Right lung (tissue), 5 donors: ENCODE data around the gene FHL1. TPM values are rescaled to one million over a fixed set of nuclear protein-coding genes. Genes with fewer than 3 reads are reported as not detected.
A peak's percentile ranks its signal among the peaks of the same experiment; 100 is the strongest.
"Not testable (repeated sequence)": the region's sequence is repeated elsewhere in the genome, so short reads cannot be mapped to it uniquely, and the experiment has no call there.

ENCODE experiments used
- DNase-seq, 2 donors: peaks; one replicate each; pipeline ENCODE4 v3.0.0-alpha.2; 2013
- polyA plus RNA-seq, 5 donors: library from polyadenylated mRNA; unstranded; fragments of 120-200 nt; gene quantifications; one replicate each; pipeline versions ENCODE4 v1.2.1 to v1.2.3, GENCODE V29; 2013; ENCODE audit warnings: inconsistent platforms in 1 of 5, low replicate concordance in 1 of 5; ENCODE audit not compliant: insufficient read length in 5 of 5, insufficient read depth in 1 of 5

The FHL1 gene
- polyA plus RNA-seq, 5 donors, result 253 to 309 (median 268) TPM

DNA sequence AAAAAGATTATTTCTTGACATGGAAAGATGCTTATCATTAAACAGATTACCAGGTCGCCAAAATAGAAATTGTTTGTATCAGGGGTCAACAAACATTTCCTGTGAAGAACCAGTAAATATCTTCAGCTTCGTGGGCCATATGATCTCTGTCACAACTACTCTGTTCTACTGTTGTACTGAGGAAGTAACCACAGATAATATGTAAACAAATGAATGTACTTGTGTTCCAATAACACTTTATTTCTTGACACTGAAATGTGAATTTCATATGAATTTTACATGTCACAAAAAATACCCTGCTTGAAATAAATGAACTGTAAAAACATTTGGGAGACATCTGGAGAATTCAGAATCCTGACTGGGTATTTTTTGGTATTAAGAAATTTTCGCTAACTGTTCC, 4.7 kb upstream of the FHL1 start:
- peak; percentile 61 to 65 for DNase-seq

DNA sequence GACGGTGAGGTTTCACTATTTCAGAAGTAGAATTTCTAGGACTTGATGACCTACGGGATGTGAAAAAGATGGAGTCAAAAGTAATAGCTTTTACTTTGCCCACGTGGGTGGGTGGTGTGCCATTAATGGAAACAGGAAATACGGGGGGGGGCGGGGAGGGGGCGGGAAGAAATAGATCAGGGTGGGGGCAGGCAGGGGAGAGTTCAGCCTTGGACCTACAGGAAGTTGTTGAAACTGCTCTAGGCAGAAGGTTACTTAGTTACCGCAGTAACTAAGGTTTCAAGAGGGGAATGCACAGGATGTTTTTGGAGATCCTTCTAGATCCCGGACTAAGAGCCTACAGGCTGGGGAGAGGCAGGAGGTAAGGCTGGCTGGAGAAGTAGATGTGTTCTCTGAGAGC, 3.6 kb upstream of the FHL1 start:
- no peak for DNase-seq

DNA sequence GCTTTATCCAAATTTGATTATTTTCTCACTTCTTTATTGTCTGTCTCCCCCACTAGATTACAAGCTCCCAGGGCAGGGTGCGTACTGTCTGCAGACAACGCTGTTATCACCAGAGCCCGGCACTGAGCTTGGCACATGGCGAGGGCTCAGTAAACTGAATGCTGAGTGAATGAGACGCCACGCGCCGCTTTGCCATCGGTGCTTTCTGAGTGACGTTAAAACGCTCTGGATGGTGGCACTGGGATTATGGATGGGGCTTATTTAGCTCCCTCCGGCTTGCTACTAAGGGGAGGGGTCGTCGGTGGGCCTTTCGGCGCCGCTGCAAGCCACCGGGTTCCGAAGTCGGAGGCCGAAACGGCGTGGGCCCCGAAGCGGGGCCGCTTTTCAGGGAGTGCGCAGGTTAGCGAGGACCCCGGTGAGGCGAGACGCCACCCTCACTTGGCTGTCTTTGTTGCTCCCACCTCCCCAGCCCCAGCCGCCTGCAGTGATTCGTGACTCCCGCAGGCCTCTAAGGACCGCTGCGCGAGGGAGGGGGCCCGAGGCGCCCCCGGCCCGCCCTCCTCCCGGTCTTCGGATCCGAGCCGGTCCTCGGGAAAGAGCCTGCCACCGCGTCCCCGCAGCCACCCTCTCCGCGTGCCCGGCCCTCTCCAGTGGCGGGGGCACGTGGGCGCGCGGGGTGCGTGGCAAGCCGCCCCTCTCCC, 569 bp upstream of the FHL1 start:
- DNase-seq, result no peak

DNA sequence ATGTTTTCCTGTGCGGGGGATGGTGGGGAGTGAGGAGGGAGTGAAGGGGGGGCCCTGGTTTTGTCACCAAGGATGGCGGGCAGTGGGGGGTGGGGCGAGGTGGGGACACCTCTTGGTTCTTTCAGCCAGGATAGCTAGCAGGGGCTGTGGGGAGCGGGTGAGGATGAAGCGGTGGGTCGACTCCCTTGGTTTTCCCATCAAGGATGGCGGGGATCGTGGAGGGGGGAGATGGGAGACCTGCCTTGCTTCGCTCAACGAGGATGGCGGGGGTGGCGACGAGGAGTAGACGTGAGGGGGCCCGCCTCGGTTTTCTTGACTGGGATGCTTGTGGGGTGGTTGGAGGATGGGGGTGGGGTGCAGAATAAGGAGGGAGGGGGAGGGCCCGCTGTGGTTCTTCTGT, 643 bp downstream of the FHL1 start:
- DNase-seq, result no peak

DNA sequence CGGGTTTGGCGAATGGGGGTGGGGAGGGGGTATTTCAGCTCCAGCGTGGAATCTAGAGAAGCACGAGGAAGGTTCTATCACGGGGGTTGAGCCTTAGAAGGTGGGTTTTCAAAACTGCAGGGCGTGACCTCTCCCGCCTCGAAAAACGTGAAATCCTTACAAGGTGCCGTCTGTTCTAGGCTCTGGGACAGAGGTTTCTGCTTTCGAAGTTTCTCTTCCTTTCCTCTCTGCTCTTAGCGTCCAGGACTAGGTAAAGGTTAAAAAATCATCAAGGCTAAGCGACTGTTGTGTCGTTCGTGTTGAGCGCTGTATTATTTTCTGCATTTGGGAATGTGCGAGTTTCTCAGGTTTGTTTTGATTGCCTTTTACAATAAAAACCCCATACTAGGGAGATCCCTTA, 1.1 kb downstream of the FHL1 start:
- no peak for DNase-seq

DNA sequence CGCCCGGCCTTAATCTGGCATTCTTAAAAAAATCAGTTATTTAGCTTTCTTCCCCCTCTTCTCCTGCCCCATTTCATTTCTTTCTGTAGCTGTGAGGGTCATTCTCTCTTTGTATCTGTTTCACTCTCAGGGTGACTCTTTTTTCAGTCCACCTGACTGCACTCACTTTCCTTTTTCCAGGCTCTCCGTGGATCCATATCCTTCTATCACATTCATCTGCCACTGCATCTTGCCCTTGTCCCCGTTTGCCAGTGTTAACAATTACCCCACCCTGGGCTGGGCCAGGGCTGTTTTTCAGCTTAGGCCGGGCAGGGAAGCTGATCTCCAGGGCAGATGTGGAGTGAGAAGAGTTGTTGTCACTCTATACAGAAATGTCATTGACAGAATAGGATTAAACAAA, 7.7 kb downstream of the FHL1 start:
- DNase-seq, result no peak

DNA sequence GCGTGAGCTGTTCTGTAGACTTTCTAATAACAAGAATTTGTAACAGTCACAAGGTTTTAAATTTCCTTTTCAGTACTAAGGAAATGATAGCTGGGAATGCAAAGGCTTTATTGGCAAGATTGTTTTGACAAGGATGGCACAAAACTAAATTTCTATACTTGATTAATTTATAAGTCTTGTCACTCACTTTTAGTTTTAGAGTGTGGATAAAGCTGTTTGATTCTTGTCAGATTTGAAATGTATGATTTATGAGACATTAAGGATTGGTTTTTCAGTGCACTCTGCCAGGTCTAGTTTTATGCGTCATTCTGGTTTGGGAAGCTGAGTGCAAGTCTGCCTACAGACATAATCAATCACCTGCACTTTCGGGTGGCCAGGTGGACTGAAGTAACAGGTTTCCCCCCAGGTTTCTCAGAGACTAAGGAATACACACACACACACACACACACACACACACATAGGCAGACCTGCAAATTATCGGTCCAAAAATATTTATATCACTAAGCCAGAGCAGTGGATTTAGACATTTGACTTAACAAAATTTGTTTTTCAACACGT, 9.3 kb downstream of the FHL1 start:
- DNase-seq, result no peak

DNA sequence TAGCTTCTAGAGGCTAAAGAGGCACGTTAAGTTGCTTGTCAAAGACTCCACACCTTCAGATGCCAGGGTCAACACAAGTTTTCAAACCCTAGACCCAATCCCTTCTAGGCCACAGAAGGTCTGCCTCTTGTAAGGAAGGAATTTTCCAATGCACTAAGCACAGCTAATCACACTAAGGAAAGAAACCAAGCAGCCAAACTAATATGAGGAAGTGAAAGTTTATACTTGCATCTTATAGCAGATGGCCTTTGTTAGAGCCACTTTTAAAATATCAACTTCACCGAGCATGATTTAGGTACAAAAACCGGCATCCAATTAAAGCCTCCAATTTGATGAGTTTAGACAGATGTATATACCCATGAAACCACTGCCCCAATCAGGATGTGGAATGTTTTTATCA, 9.9 kb downstream of the FHL1 start:
- DNase-seq, result no peak

DNA sequence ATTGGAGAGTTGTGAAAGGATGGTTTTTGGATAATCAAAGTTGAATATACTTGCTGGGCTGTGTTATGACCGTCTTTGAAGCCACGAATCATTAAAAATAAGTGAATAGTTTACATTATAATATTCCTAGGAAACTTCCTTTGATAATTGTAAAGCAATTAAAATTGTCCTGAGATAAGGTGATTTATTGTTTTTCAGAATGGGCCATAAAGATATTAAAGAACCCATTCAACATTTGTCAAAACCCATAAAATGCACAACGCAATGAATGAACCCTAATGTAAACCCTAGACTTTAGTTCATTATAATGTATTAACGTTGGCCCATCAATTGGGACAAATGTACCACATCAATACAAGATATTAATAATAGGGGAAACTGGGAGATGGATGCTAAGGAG, 11.4 kb downstream of the FHL1 start:
- DNase-seq, result no peak

DNA sequence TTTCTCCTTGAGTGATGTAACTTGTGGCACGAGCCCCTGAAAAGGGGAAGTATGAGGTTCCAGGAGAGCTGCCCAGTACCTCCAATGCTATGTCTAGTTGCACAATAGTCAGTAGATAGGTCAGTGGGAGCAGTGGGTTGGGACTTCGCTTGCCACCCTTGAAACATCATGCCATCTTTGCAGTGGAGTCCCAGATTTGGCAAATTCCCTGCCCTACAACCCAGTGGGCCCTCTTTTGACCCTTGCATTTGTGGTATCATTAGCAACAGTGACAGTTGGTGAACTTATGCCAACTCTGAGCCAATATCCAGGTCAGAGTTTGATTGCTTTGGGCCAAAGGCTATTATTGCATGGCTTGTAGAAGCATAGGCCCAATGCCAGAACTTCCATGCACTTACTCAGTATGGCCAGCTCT, 12.3 kb downstream of the FHL1 start:
- no peak for DNase-seq

DNA sequence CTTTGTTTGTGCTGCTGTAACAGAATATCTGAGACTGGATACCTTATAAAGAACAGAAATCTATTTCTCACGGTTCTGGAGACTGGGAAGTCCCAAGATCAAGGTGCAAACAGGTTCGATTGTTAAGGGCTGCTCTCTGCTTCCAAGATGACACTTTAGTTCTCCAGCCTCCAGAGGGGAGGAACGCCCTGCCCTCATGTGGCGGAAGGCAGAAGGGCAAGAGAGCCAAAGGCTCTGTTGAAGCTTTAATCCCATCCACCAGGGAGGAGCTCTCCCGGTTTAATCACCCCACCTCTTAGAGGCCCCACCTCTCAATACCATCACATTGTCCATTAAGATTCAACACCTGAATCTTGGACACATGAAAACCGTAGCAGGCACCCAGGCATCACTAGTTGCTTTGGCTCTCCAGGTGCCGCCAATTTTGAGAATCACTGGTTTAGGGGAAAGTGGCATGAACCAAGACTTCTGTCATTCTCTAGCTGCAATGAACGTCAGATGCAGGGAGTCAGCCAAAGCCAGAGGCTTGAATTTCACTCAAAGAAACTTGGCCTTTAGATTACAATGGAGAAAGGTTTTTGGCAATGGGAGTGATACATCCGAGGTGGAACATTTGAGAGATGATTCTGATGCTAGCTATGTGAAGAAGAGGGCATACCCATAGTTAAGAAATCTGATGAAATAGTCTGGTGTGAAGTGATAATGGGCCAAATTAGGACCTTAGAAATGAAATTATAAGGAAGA, 15.7 kb downstream of the FHL1 start:
- DNase-seq, result no peak

DNA sequence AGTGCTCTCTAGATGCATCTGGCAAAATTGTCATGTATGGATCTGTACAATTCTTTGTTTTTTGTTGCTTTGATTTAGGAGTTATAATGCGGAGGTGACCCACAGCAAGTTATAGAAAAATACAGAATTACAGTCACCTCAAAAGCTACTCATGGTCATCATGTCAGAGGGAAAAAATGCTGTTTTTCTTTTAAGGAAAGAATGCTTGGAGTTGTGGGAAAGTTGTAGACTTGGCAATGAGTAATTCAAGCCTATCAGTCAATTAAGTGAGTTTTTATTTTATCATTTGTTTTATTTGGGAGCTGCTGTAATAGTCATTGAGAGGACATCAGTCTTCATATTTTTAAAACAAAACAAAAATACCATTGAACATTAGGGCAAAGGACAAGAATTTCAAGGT, 16.4 kb downstream of the FHL1 start:
- no peak for DNase-seq

DNA sequence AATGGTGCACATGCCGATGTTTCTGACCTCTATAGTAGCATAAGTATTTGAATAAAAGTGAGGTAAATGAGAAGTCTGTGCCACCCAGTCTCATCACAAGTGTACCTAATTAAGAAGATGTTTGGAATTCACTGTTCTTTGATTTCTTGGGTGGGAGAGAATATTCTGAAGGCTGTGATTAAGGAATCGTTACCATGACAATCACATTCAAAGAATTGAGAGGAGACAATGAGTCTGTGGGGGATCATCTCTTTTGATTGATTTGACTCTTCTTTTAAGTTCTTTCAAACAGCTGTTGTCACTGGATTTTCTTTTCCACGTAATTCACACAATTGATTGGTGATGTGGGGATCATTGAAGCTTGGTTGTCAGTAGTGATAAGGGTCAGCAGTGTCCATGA, 18.1 kb downstream of the FHL1 start:
- no peak for DNase-seq

DNA sequence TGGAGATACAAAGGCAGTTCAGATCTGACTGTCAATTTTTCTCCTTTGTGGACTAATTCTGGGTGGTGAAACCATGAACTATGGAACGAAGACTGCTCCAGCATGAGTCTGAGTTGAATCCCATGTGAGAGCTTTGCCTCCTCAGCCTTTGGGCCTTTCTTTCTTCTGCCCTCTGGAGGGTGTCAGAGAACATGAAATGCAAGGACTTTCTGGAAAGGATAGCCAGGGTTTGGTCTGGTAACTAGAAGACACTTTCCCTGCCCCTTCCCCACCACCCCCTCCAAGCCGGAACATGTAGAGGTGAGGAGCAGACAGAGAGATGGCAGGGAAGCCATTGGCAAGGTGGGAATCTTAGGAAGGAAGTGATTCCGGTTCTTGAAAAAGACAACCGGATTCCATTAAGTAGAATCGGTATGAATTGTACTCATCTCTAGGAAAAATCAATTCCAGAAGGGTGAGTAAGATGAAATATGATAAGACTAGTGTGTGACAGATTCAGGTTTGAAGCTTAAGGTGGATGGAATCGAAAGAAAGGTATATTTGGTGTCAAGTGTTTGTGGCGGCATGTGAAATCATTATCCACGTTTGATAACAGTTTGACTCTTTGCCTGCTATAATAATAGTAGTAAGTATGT, 19.0 kb downstream of the FHL1 start:
- DNase-seq, result no peak

DNA sequence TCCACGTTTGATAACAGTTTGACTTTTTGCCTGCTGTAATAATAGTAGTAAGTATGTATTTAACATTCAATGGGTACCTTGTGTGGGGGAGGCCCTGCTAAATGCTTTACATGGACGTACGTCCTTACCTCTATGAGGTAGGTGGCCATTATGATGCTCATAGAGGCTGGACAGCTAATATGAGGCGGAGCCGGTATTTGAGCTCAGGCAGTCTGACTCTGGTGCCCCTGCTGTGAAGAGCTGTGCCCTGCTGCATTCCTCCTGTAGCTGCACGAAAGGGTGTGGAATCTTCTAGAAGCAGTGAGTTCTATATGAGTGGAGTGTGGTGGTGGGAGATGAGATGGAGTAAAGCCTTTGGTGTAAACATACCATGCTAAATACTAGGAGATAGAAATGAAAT, 20.7 kb downstream of the FHL1 start:
- not testable (repeated sequence) for DNase-seq

DNA sequence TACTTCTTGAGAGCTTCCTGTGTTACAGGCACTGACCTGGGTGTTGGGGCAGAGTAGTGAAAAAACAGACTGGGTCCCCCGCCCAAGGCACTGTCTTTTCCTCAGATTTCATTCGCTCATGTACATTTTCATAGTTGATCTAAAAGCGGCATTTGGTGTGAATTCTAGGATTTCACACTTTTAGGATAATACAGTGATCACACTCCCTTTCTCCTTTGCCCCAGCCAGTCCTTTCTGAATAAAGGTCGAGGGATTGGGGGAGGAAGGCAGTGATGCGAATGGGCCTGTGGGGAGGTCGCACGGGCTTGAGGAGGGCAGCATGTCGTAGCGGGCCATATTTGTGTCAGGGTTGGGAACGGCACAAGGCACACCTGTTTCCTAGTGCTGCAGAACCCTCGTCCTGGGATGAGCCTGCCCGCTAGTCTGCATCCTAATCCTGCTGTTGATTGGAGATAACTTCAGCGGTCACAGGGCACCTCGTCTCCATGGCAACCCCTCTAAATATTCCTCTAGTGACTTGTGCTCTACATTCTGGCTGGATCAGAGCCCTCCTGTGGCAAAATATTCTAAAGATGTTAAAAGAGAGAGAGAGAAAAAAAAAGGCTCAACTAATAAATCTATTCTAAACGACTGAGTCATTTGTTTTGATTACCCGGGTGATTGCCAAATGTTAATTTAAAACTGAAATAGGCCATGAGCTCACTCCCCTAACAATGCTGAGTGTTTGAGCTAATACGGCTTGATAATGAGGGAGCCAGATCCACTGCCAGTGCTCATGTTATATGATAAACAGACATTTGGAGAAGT, 21.8 kb downstream of the FHL1 start:
- peak; percentile 75 to 85 for DNase-seq

DNA sequence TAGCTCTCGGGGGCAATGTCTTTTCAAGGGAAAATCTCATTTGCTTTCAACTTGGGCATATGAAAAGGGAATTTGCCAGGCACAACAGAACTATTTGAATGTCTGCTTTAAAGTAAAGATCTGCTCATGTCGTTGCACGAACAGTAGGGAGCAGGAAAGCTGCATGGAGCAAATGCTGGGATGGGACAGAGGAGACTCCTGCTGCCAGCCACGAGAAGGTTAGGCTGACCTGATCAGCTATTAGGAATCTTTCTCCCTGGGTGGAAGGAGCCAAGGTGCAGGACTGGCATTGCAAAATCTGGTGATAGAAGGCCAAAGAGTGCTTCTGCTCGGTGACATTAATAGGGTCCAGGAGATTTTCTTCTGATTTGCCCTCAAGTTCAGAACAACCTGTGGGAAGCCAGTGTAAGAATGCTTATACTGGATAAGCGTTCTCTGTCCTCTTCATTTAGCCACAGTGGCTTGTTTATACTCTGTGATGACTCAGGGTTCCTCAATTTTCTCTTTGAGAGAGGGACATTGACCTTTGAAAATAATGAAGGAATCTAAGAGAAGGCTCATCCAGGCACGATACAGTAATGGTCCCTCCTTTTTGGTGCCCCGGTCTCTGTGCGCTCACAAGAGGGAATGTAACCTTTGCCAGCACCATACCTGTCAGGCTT, 22.9 kb downstream of the FHL1 start:
- DNase-seq, result no peak

DNA sequence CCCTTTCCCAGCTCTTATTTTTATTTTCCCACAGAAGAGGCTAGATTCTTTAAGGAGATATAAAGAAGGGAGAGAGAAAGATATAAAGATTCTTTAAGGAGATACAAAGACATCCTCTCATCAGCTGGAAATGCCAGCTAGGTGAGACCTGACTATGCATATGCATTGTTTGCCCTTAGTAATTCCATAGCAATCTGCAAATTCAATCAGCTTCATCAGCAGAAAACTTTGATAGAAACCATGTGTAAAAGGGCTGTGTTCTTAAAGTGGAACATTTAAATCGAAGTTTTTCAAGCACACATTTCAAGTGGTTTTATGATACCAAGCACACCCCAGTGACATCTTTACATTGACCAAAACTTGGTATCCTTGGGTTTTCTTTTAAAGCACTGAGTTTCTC, 24.1 kb downstream of the FHL1 start:
- DNase-seq, result no peak

DNA sequence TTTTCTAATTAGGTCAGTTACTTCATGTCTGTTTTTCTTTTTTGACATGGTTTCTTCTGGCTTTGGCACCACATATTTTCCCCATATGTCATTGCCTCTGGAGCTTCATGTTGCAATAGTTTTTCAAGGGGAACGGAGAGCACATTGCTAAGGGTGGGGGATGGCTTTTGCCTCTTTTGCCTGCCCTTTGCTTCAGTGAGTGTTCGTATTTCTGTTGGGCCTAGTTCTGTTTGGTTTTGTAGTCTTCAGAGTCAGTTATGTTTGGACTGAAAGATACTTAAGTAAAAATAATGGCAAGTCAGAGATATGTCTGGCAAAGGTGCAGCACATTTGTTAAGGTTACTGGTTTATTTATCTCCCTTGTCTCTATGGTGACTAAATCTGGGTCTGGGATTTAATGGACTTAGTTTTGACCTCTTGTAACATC, 29.1 kb downstream of the FHL1 start:
- DNase-seq, result peak; percentile 50 to 64

DNA sequence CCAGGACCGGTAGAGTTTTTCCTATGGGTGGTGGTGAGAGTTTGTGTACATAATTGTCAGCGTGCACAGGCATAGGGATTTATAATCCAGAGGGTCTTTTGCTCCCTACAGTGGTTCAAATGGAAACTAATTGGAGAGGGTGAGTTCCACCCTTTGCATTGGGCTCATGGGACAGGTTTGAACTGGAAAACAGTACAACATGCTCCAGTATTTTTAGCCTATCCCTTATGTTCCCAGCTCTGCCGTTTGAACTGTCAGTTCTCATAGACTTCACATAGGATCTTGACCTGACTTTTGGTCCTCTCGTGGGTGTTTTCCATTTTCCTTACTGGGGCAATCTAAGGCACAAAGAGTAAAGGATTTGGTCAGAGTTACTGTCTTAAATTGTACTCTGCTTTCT, 31.8 kb downstream of the FHL1 start:
- DNase-seq, result no peak

DNA sequence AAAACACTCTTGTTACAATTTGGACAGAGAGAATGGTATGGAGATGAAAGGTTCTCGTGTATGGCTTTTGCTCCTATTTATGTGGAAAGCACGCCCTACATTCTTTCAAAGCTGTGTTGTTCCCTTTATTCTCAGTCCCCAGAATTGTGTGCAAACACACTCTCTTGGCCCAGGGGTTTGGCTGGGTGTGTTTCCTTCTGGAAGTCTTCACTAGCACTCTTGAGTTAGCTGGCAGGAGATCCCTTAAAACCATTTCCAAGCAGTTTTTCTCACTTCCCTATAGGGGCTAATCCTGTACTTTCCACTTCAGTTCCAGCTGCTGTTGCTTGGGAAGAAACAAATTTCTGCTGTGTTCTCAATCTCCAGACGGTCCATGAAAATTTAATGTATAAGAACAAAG, 35.1 kb downstream of the FHL1 start:
- peak; percentile 75 to 87 for DNase-seq
